Mesenchymal stem cell (in vitro differentiated cells and primary cell): ENCODE measurements around the gene CELSR1.
A peak's percentile ranks its signal among the peaks of the same experiment; 100 is the strongest.

ENCODE experiments used
- DNase-seq: peaks from one replicate; pipeline ENCODE4 v3.0.0-alpha.2; 2013
- H2AFZ ChIP-seq: one replicate; pipeline ENCODE4 v1.6.1; 2013; ENCODE audit warnings: low read depth, mild to moderate bottlenecking, control low read depth, inconsistent platforms, low read length, moderate library complexity
- H2AK5ac ChIP-seq: 2 replicates; pipeline ENCODE4 v1.6.1; 2013; ENCODE audit warnings: low read length, moderate library complexity, mild to moderate bottlenecking, inconsistent platforms; ENCODE audit not compliant: severe bottlenecking
- H2BK120ac ChIP-seq: one replicate; pipeline ENCODE4 v1.6.1; 2013; ENCODE audit warnings: low read depth, mild to moderate bottlenecking, inconsistent platforms, low read length, moderate library complexity
- H2BK12ac ChIP-seq, 2 experiments: one replicate each; pipeline ENCODE4 v1.6.1; 2013; ENCODE audit warnings: inconsistent platforms in 2 of 2, low read length in 2 of 2, mild to moderate bottlenecking in 2 of 2, moderate library complexity in 2 of 2, control low read depth in 1 of 2
- H2BK15ac ChIP-seq: one replicate; pipeline ENCODE4 v1.6.1; 2013; ENCODE audit warnings: mild to moderate bottlenecking, low read depth, inconsistent platforms; ENCODE audit not compliant: poor library complexity, severe bottlenecking
- H2BK5ac ChIP-seq: 2 replicates; pipeline ENCODE4 v1.6.1; 2013; ENCODE audit warnings: low read depth, mild to moderate bottlenecking, low read length, control low read depth, inconsistent platforms; ENCODE audit not compliant: poor library complexity, severe bottlenecking
- H3K14ac ChIP-seq, 2 experiments: one replicate each; pipeline ENCODE4 v1.6.1; 2013; ENCODE audit warnings: inconsistent platforms in 2 of 2, low read length in 2 of 2, control low read depth in 1 of 2, mild to moderate bottlenecking in 1 of 2, moderate library complexity in 1 of 2
- H3K18ac ChIP-seq, 2 experiments: one replicate each; pipeline ENCODE4 v1.6.1; 2013; ENCODE audit warnings: inconsistent platforms in 2 of 2, low read length in 2 of 2, control low read depth in 1 of 2, low read depth in 1 of 2, mild to moderate bottlenecking in 1 of 2
- H3K23ac ChIP-seq, 2 experiments: one replicate each; pipeline ENCODE4 v1.6.1; 2013; ENCODE audit warnings: inconsistent platforms in 2 of 2, low read length in 2 of 2, mild to moderate bottlenecking in 2 of 2, moderate library complexity in 2 of 2, control low read depth in 1 of 2
- H3K27ac ChIP-seq: 2 replicates; pipeline ENCODE4 v1.5.1; 2013; ENCODE audit warnings: mild to moderate bottlenecking, moderate library complexity, low read length, control low read depth, inconsistent platforms; ENCODE audit not compliant: poor library complexity, severe bottlenecking
- H3K27me3 ChIP-seq, 2 experiments: 2 replicates each; pipeline versions ENCODE4 v1.6.1 to v1.7.0; 2013; ENCODE audit warnings: low read length in 2 of 2, mild to moderate bottlenecking in 2 of 2, moderate library complexity in 2 of 2, control low read depth in 1 of 2, inconsistent platforms in 1 of 2; ENCODE audit not compliant: control insufficient read depth in 1 of 2, insufficient read depth in 1 of 2
- H3K36me3 ChIP-seq, 2 experiments: 2 replicates each; pipeline versions ENCODE4 v1.6.1 to v1.7.0; 2013; ENCODE audit warnings: low read length in 2 of 2, control low read depth in 1 of 2, inconsistent platforms in 1 of 2, low read depth in 1 of 2, mild to moderate bottlenecking in 1 of 2; ENCODE audit not compliant: insufficient read depth in 2 of 2, control insufficient read depth in 1 of 2
- H3K4ac ChIP-seq, 2 experiments: one replicate each; pipeline ENCODE4 v1.6.1; 2013; ENCODE audit warnings: inconsistent platforms in 2 of 2, low read length in 2 of 2, mild to moderate bottlenecking in 2 of 2, moderate library complexity in 2 of 2, control low read depth in 1 of 2, low read depth in 1 of 2
- H3K4me1 ChIP-seq: 2 replicates; pipeline ENCODE4 v1.6.1; 2013; ENCODE audit warnings: low read depth, low read length, control low read depth; ENCODE audit not compliant: control insufficient read depth, insufficient read depth
- H3K4me2 ChIP-seq: 2 replicates; pipeline ENCODE4 v1.6.1; 2013; ENCODE audit warnings: low read length, mild to moderate bottlenecking, inconsistent platforms; ENCODE audit not compliant: poor library complexity, severe bottlenecking
- H3K4me3 ChIP-seq, 2 experiments: 2 replicates each; pipeline versions ENCODE4 v1.5.1 to v1.7.0; 2013; ENCODE audit warnings: low read length in 2 of 2, mild to moderate bottlenecking in 2 of 2, control low read depth in 1 of 2, low read depth in 1 of 2; ENCODE audit not compliant: insufficient read depth in 1 of 2
- H3K79me1 ChIP-seq: replicated peaks from 2 replicates; pipeline ENCODE4 v1.6.1; 2013; ENCODE audit warnings: mild to moderate bottlenecking, control low read depth, low read length, inconsistent platforms; ENCODE audit not compliant: poor library complexity, severe bottlenecking
- H3K9ac ChIP-seq: 2 replicates; pipeline ENCODE4 v1.7.0; 2013; ENCODE audit warnings: mild to moderate bottlenecking, low read length, moderate library complexity
- H3K9me3 ChIP-seq: 2 replicates; pipeline ENCODE4 v1.7.0; 2013; ENCODE audit warnings: mild to moderate bottlenecking, low read length; ENCODE audit not compliant: control insufficient read depth
- H4K8ac ChIP-seq: one replicate; pipeline ENCODE4 v1.6.1; 2013; ENCODE audit warnings: inconsistent platforms, mild to moderate bottlenecking, low read length, moderate library complexity
- H4K91ac ChIP-seq: one replicate; pipeline ENCODE4 v1.6.1; 2013; ENCODE audit warnings: mild to moderate bottlenecking, low read length, inconsistent platforms
- WGBS: methylation state at CpG from one replicate; pipeline ENCODE4 v1.1.7; 2013; ENCODE audit warnings: mixed read lengths; 5-methylcytosine and 5-hydroxymethylcytosine counted together

The CELSR1 gene

DNA sequence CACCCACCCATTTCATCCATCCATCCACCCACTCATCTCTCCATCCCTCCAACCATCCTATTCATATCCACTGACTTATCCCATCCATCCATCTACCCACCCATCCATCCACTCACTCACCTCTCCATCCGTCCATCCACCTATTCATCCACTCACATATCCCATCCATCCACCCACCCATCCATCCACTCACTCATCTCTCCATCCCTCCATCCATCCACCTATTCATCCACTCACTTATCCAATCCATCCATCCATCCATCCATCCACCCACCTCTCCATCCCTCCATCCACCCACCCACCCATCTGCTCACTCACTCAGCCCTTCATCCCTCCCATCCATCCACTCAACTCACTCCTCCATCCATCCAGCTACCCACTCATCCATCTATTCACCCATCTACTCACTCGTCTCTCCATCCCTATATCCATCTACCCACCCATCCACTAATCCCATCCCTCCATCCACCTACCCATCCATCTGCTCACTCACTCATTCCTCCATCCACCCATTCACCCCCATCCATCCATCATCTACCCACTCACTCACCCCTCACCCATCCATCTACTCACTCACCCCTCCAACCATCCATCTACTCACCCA, 165.7 kb downstream of the CELSR1 start:
- 69% methylated on average over 2 of the region's 2 CpGs for WGBS
- no peaks in the 10 kb centered on the region for H3K79me1 ChIP-seq

DNA sequence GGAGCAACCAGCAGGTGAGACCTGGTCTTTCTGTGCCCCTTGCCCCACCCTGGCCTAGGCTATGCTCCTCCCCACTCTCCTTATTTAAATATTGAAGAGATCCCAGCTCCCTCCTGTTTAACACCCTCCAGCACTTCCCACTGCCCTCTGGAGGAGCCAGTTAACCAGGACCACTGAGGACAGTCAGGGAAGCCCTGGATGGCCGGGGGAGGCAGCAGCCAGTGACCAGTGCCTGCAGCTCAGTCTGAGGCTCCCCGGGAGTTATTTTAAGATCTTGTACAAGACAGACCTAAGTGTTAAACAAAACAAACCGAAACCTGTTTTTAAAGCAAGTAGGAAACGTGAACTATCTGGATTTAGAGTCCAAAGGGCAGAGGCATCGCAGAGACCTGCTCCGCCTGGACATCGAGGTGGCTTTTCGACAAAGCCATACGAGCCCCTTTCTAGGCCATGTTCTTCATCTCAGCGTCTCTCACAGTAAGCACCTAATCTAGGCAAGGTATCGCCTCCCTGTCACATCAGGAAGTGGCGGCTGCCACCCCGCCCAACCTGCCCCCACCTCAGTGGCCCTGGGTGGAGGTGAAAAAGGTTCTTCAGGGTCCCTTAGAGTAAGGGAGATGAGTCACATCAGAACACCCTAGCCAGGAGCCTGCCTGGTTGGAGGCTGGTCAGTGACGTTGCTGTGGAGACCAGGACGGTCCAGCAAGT, 166.7 kb downstream of the CELSR1 start:
- H2AK5ac ChIP-seq: no peak overlapping the region
- peaks cover 27% of the 10 kb centered on the region for H3K4me1 ChIP-seq
- H3K23ac ChIP-seq: no peak overlapping the region
- 80% methylated on average over 13 of the region's 15 CpGs for WGBS
- no peak overlapping the region for H2BK12ac ChIP-seq
- H3K18ac ChIP-seq: no peak overlapping the region
- H2BK15ac ChIP-seq: no peak overlapping the region
- H2BK120ac ChIP-seq: no peak overlapping the region
- H2AFZ ChIP-seq: no peak overlapping the region
- H3K27ac ChIP-seq: no peak overlapping the region
- no peak overlapping the region for H4K91ac ChIP-seq
- peaks cover 3% of the 10 kb centered on the region for H3K9me3 ChIP-seq
- H3K27me3 ChIP-seq: peaks cover 0 to 30% of the 10 kb centered on the region in 2 experiments
- H3K79me1 ChIP-seq: no peaks in the 10 kb centered on the region
- no peak overlapping the region for H3K4me2 ChIP-seq
- no peak overlapping the region for H3K4me3 ChIP-seq
- H2BK5ac ChIP-seq: no peak overlapping the region
- DNase-seq: no peak
- no peak overlapping the region for H3K9ac ChIP-seq
- H3K14ac ChIP-seq: no peak overlapping the region
- H3K36me3 ChIP-seq: peaks cover 0 to 70% of the 10 kb centered on the region in 2 experiments
- H3K4ac ChIP-seq: no peak overlapping the region
- no peak overlapping the region for H4K8ac ChIP-seq

More for the DNA sequence above, 165.7 kb downstream of the CELSR1 start:
- Histone ChIP-seq H3K4ac (no peak overlapping the region), H3K14ac (no peak overlapping the region), H4K8ac (no peak overlapping the region), H2BK12ac (no peak overlapping the region), H3K4me1 (peaks cover 27% of the 10 kb centered on the region), H2BK5ac (no peak overlapping the region), H2AFZ (no peak overlapping the region), H3K4me3 (no peak overlapping the region), H3K23ac (no peak overlapping the region), H2AK5ac (no peak overlapping the region), H3K9me3 (peaks cover 9% of the 10 kb centered on the region), H3K4me2 (no peak overlapping the region), H4K91ac (no peak overlapping the region), H2BK120ac (no peak overlapping the region), H3K9ac (no peak overlapping the region), H3K27me3 (peaks cover 0 to 24% of the 10 kb centered on the region in 2 experiments), H3K36me3 (peaks cover 0 to 70% of the 10 kb centered on the region in 2 experiments), H3K18ac (no peak overlapping the region), H3K27ac (no peak overlapping the region), H2BK15ac (no peak overlapping the region)
- DNase-seq: no peak

DNA sequence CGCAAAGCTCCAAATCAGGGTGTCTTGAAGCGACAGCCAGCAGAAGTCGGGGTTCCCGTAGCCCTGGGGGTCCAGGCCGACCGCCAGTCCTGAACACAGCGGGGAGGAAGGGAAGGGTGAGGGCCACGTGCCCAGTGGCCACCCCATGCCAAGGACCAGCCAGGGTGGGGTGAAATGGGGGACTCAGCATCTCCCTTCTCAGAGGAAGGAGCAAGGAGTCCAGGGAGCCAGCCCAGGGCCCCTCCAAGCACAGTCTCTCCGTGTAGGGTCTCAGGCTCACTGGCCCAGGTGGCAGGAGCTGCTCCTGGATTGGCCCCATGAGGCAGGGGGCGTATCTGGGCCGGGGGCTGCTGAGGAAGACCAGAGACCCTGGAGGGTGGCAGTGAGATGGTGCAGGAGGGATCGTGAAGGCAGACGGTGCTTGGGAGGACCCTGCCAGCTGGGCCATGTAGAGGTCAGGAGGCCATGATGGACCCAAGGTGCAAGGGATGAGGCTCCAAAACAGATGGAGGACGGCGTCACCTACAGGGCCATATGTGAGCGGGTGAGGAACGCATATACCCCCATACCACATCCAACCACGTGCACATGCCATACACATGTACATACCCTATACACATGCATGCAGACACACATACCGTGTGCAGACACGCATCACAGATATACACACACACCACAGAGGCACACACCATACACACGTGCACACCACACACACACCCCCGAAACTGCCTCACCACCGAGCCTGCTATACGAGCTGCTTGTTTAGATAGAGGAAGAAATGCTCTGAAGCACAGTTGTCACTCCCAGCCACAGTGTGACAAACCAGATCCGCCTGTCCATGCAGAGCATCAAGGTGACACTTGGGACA, 167.5 kb downstream of the CELSR1 start:
- peaks cover 0 to 69% of the 10 kb centered on the region in 2 experiments for H3K36me3 ChIP-seq
- H3K27me3 ChIP-seq: peaks cover 0 to 36% of the 10 kb centered on the region in 2 experiments
- no peaks in the 10 kb centered on the region for H3K9me3 ChIP-seq
- peaks cover 26% of the 10 kb centered on the region for H3K4me1 ChIP-seq
- no peak overlapping the region for H4K8ac ChIP-seq
- H2BK15ac ChIP-seq: no peak overlapping the region
- no peak for DNase-seq
- no peak overlapping the region for H2BK120ac ChIP-seq
- no peak overlapping the region for H3K9ac ChIP-seq
- H2BK5ac ChIP-seq: no peak overlapping the region
- WGBS: 85% methylated on average over 23 of the region's 25 CpGs
- no peak overlapping the region for H3K23ac ChIP-seq
- no peak overlapping the region for H3K18ac ChIP-seq
- peak overlapping the region in 1 of 2 experiments; percentile 15 for H3K14ac ChIP-seq
- H2AFZ ChIP-seq: no peak overlapping the region
- H2BK12ac ChIP-seq: no peak overlapping the region
- H4K91ac ChIP-seq: no peak overlapping the region
- no peak overlapping the region for H2AK5ac ChIP-seq
- H3K4me3 ChIP-seq: peak overlapping the region in 1 of 2 experiments; percentile 8
- no peak overlapping the region for H3K27ac ChIP-seq
- no peak overlapping the region for H3K4me2 ChIP-seq
- no peaks in the 10 kb centered on the region for H3K79me1 ChIP-seq
- no peak overlapping the region for H3K4ac ChIP-seq
